HEK293 (cell line): ENCODE measurements around the gene LGI2.

Experiments
- CTCF ChIA-PET: fragments of 350-600 bp; formaldehyde crosslinking; extraction: SDS; loops from one replicate; lab custom pipeline; 2021; ENCODE audit warnings: antibody characterized with exemption; lab: Yijun Ruan, JAX
- POLR2A ChIA-PET: fragments of 300-600 bp; formaldehyde crosslinking; extraction: SDS; loops from one replicate; lab custom pipeline; 2020; ENCODE audit warnings: antibody characterized with exemption, inconsistent platforms; lab: Yijun Ruan, JAX
- H3K27ac ChIP-seq: fragments of 200-500 bp; sonication (Bioruptor generic); 2 replicates; pipeline ENCODE4 v1.5.1; 2014; ENCODE audit warnings: low read depth, low read length, control low read depth, inconsistent platforms; ENCODE audit errors: extremely low read depth
- H3K36me3 ChIP-seq, 2 experiments: fragments of 200-500 bp in 1 of 2; sonication (Bioruptor generic) in 1 of 2; 1 replicate in 1 of 2; 2 replicates in 1 of 2; pipeline ENCODE4 v1.5.1; 2014 to 2017; ENCODE audit warnings: inconsistent platforms in 2 of 2, low read length in 2 of 2; ENCODE audit not compliant: control insufficient read depth in 2 of 2, insufficient read depth in 1 of 2
- H3K4me1 ChIP-seq: fragments of 200-500 bp; sonication (Bioruptor generic); 2 replicates; pipeline ENCODE4 v1.5.1; 2014; ENCODE audit warnings: mild to moderate bottlenecking, low read length, inconsistent platforms; ENCODE audit not compliant: control insufficient read depth, insufficient read depth
- H3K4me3 ChIP-seq: 2 replicates; pipeline ENCODE4 v1.5.1; 2011; ENCODE audit warnings: low read depth, mild to moderate bottlenecking, control low read depth, low read length, moderate library complexity
- H3K9me3 ChIP-seq: fragments of 200-500 bp; sonication (Bioruptor generic); 2 replicates; pipeline ENCODE4 v1.5.1; 2014; ENCODE audit warnings: low read depth, low read length, inconsistent platforms; ENCODE audit not compliant: control insufficient read depth, insufficient read depth
- MYNN ChIP-seq: fragments of 450-650 bp; formaldehyde crosslinking; IDR thresholded peaks from 2 replicates; pipeline ENCODE4 v1.5.1; 2016; ENCODE audit warnings: missing biosample characterization, missing genetic modification characterization, borderline replicate concordance
- TCF7L2 ChIP-seq: IDR thresholded peaks from 2 replicates; pipeline ENCODE4 v1.6.1; 2011; ENCODE audit warnings: low read depth, mild to moderate bottlenecking, inconsistent platforms, low read length, moderate library complexity, borderline replicate concordance
- WT1 ChIP-seq: fragments of 450-650 bp; formaldehyde crosslinking; IDR thresholded peaks from 2 replicates; pipeline ENCODE4 v1.5.1; 2016; ENCODE audit warnings: missing biosample characterization, missing genetic modification characterization
- ZNF112 ChIP-seq: fragments of 450-650 bp; formaldehyde crosslinking; IDR thresholded peaks from 2 replicates; pipeline ENCODE4 v1.5.0; 2017; ENCODE audit warnings: missing biosample characterization, missing genetic modification characterization
- ZNF18 ChIP-seq: fragments of 450-650 bp; formaldehyde crosslinking; IDR thresholded peaks from 2 replicates; pipeline ENCODE4 v1.5.1; 2016; ENCODE audit warnings: missing biosample characterization, missing genetic modification characterization
- ZNF214 ChIP-seq: fragments of 450-650 bp; formaldehyde crosslinking; IDR thresholded peaks from 2 replicates; pipeline ENCODE4 v1.5.1; 2017; ENCODE audit warnings: missing biosample characterization, mild to moderate bottlenecking, missing genetic modification characterization, borderline replicate concordance
- ZNF266 ChIP-seq: fragments of 450-650 bp; formaldehyde crosslinking; IDR thresholded peaks from 2 replicates; pipeline ENCODE4 v1.5.1; 2016; ENCODE audit warnings: missing biosample characterization, missing genetic modification characterization, low read depth
- ZNF302 ChIP-seq: fragments of 450-650 bp; formaldehyde crosslinking; IDR thresholded peaks from 2 replicates; pipeline ENCODE4 v1.5.1; 2016; ENCODE audit warnings: missing biosample characterization, missing genetic modification characterization, low read depth
- ZNF311 ChIP-seq: fragments of 450-650 bp; formaldehyde crosslinking; IDR thresholded peaks from 2 replicates; pipeline ENCODE4 v1.5.1; 2017; ENCODE audit warnings: missing biosample characterization, missing genetic modification characterization, borderline replicate concordance
- ZNF37A ChIP-seq: fragments of 450-650 bp; IDR thresholded peaks from 2 replicates; pipeline ENCODE4 v1.5.1; 2018; ENCODE audit warnings: missing biosample characterization, missing genetic modification characterization
- ZNF391 ChIP-seq: fragments of 450-650 bp; formaldehyde crosslinking; IDR thresholded peaks from 2 replicates; pipeline ENCODE4 v1.5.1; 2016; ENCODE audit warnings: low read depth, missing biosample characterization, missing genetic modification characterization, borderline replicate concordance
- ZNF398 ChIP-seq: fragments of 450-650 bp; formaldehyde crosslinking; IDR thresholded peaks from 2 replicates; pipeline ENCODE4 v1.5.1; 2017; ENCODE audit warnings: missing biosample characterization, missing genetic modification characterization
- ZNF513 ChIP-seq: fragments of 450-650 bp; IDR thresholded peaks from 2 replicates; pipeline ENCODE4 v1.5.1; 2018; ENCODE audit warnings: missing biosample characterization, missing genetic modification characterization
- ZNF544 ChIP-seq: fragments of 450-650 bp; formaldehyde crosslinking; IDR thresholded peaks from 2 replicates; pipeline ENCODE4 v1.5.0; 2017; ENCODE audit warnings: missing biosample characterization, missing genetic modification characterization
- ZNF658 ChIP-seq: fragments of 450-650 bp; formaldehyde crosslinking; IDR thresholded peaks from 2 replicates; pipeline ENCODE4; 2016; ENCODE audit warnings: missing biosample characterization, missing genetic modification characterization
- ZNF660 ChIP-seq: fragments of 450-650 bp; IDR thresholded peaks from 2 replicates; pipeline ENCODE4 v1.5.1; 2018; ENCODE audit warnings: missing biosample characterization, mild to moderate bottlenecking, missing genetic modification characterization
- ZNF677 ChIP-seq: fragments of 450-650 bp; IDR thresholded peaks from 2 replicates; pipeline ENCODE4 v1.5.0; 2018; ENCODE audit warnings: missing biosample characterization, mild to moderate bottlenecking, missing genetic modification characterization, moderate library complexity
- ZNF843 ChIP-seq: fragments of 450-650 bp; formaldehyde crosslinking; IDR thresholded peaks from 2 replicates; pipeline ENCODE4 v1.5.1; 2016; ENCODE audit warnings: missing biosample characterization, missing genetic modification characterization
- ZXDB ChIP-seq: fragments of 450-650 bp; formaldehyde crosslinking; IDR thresholded peaks from 2 replicates; pipeline ENCODE4 v1.5.1; 2016; ENCODE audit warnings: missing biosample characterization, missing genetic modification characterization

LGI2 gene

GRCh38 chr4:25028851-25029250 is 1.9 kb downstream of the LGI2 start (continued):
- no peak for TF ChIP-seq ZNF398 (tag by site-specific recombination)
- no peak for TF ChIP-seq ZNF544 (tag by site-specific recombination)
- TF ChIP-seq ZNF391 (tag by site-specific recombination), result no peak
- TF ChIP-seq ZNF311 (tag by site-specific recombination), result no peak
- no peak for TF ChIP-seq ZNF658
- TF ChIP-seq ZNF302, result no peak
- TF ChIP-seq WT1, result no peak
- TF ChIP-seq, all 188 proteins: peak for 0

- no peaks in the 10 kb centered on the region for H3K9me3 ChIP-seq
- H3K36me3 ChIP-seq, result peaks cover 0 to 8% of the 10 kb centered on the region in 2 experiments; a peak in 1 of 3 replicates
- POLR2A ChIA-PET, result no interaction called here
- H3K4me1 ChIP-seq, result no peaks in the 10 kb centered on the region
- CTCF ChIA-PET, result interaction anchor here (1.0 kb wide), 1 partner anchor 43 kb away, joined by 4 read pairs; no protein-coding TSS in a partner anchor
- H3K27ac ChIP-seq, result no peak overlapping the region
- no peak overlapping the region for H3K4me3 ChIP-seq
- TF ChIP-seq MYNN (tag by site-specific recombination) (no peak), ZNF513 (tag by site-specific recombination) (peak; percentile 43; the same call in 1 of the 2 replicates)
Observed at GRCh38 chr4:25022766-25023165, 8.0 kb downstream of the LGI2 start.

- ChIA-PET POLR2A (no interaction called here), CTCF (no interaction called here)
- H3K4me1 ChIP-seq, result no peaks in the 10 kb centered on the region
- H3K27ac ChIP-seq, result no peak overlapping the region
- peaks cover 0 to 8% of the 10 kb centered on the region in 2 experiments; a peak in 1 of 3 replicates for H3K36me3 ChIP-seq
- TF ChIP-seq ZNF266 (tag by site-specific recombination) (no peak), TCF7L2 (0 out of 2 replicates have a peak, but pooled peaks have one; percentile 15), ZNF660 (tag by site-specific recombination) (0 out of 2 replicates have a peak, but pooled peaks have one; percentile 31), ZXDB (no peak), ZNF843 (no peak), ZNF37A (tag by site-specific recombination) (no peak), ZNF214 (tag by site-specific recombination) (no peak), ZNF18 (tag by site-specific recombination) (no peak), ZNF112 (tag by site-specific recombination) (no peak), ZNF677 (tag by site-specific recombination) (no peak)
- H3K4me3 ChIP-seq, result no peak overlapping the region
- no peaks in the 10 kb centered on the region for H3K9me3 ChIP-seq
Observed at GRCh38 chr4:25021216-25021615, 9.5 kb downstream of the LGI2 start.
